DND-41 (cell line): ENCODE results near the gene CLEC4A.

ENCODE experiments used
- EZH2 ChIP-seq: IDR thresholded peaks from 3 replicates; pipeline ENCODE4 v1.6.1; 2012; ENCODE audit warnings: borderline replicate concordance, low read depth, mild to moderate bottlenecking, moderate library complexity, low read length, inconsistent platforms; ENCODE audit not compliant: severe bottlenecking
- TF ChIP-seq, protein P1 (sequence below): IDR thresholded peaks from 2 replicates; pipeline ENCODE4 v1.5.1; 2012; ENCODE audit warnings: borderline replicate concordance, low read length, moderate library complexity, mild to moderate bottlenecking; ENCODE audit not compliant: poor library complexity, severe bottlenecking; ENCODE audit errors: extremely low read depth

DNA sequence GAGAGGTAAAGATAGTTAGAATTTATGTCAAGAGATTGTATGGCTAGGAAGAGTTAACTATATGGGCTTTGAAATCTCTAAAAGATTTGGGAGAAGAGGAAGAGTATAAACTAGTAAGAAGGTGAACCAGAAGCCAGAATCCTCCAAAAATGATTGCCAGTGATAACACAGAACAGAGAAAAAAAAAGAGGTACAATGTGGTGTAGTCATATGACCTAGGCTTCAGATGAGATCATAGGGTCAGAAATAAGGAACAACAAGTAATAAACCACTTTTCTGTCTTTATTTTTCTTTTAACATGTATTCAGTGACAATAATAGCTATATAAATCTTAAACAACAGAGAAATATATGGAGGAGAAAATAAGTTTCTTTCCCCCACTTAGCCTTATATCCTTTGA is 43.3 kb upstream of the CLEC4A start:
- no peak for TF ChIP-seq EZH2
- TF ChIP-seq, protein P1, sequence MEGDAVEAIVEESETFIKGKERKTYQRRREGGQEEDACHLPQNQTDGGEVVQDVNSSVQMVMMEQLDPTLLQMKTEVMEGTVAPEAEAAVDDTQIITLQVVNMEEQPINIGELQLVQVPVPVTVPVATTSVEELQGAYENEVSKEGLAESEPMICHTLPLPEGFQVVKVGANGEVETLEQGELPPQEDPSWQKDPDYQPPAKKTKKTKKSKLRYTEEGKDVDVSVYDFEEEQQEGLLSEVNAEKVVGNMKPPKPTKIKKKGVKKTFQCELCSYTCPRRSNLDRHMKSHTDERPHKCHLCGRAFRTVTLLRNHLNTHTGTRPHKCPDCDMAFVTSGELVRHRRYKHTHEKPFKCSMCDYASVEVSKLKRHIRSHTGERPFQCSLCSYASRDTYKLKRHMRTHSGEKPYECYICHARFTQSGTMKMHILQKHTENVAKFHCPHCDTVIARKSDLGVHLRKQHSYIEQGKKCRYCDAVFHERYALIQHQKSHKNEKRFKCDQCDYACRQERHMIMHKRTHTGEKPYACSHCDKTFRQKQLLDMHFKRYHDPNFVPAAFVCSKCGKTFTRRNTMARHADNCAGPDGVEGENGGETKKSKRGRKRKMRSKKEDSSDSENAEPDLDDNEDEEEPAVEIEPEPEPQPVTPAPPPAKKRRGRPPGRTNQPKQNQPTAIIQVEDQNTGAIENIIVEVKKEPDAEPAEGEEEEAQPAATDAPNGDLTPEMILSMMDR, result no peak
